Measurements from ENCODE around the gene FCHO2.

GRCh38 chr5:73042993-73043392, 87.2 kb downstream of the FCHO2 start:
- TF ChIP-seq ZNF274 (IDR thresholded peaks at IDR 0.05; ENCODE audit: low read depth, low read length) (no peak), SUZ12 (IDR thresholded peaks at IDR 0.05; ENCODE audit: extremely low read depth, insufficient read depth, insufficient read length) (no peak)

Measured in NT2/D1 (cell line).